ENCODE measurements around the gene SCO1.
"Not testable (repeated sequence)": the region's sequence is repeated elsewhere in the genome, so short reads cannot be mapped to it uniquely, and the experiment has no call there.

SCO1 gene

GRCh38 chr17:10697092-10698081 is at the start of gene SCO1, which contains the start of gene ADPRM:
TSS of gene SCO1 (minus strand) at chr17:10697533. CDS start at chr17:10697507, 26 bp downstream.
TSS of gene ADPRM (plus strand) at chr17:10697594. CDS start at chr17:10704927, 7,333 bp downstream.
- peak; percentile 91 for DNase-seq

- DNase-seq, result no peak
Observed at GRCh38 chr17:10745231-10745630, 47.9 kb upstream of the SCO1 start.

DNA sequence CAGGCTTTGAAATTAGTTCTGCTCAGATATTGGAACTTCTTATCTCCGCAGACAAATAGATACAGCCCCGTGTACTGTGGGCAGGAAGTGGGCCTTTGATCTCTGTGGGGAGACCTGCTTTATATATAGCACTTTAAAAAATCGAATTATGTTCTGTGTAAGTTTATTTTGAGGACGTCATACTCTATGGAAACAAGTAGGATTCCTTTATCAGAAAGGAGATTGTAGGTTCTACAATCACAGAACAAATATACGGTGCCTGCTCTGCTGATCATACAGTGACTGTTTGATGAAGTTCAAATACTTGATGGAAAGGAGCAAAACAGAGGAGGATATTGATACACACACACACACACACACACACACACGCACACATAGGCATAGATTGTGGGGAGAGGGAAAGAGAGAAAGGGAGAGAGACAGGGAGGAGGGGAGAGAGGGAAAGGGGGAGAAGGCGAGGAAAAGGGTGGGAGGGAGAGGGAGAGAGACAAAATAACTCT is 47.2 kb upstream of the SCO1 start:
- DNase-seq, result no peak

- no peak for DNase-seq
Observed at GRCh38 chr17:10743316-10744009, 46.1 kb upstream of the SCO1 start.

DNA sequence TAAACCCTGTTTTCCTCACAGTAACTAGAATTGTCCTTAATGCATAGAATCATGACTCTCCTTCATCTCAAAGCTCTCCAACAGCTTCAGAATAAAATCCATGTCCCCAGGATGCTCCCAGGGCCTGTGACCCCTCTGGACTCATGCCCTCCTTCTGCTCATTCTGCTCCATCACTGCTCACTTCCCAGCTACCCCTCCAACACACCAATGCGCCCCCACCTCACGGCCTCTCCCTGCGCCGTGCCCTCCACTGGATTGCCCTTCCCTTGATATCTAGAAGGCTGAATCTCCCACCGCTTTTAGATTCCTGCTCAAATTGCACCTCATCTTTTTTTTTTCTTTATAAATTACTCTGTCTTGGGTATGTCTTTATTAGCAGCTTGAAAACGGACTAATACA is 45.1 kb upstream of the SCO1 start:
- no peak for DNase-seq

- DNase-seq, result no peak
Observed at GRCh38 chr17:10741416-10742135, 44.2 kb upstream of the SCO1 start.

- DNase-seq, result no peak
Observed at GRCh38 chr17:10739386-10739785, 42.1 kb upstream of the SCO1 start.

DNA sequence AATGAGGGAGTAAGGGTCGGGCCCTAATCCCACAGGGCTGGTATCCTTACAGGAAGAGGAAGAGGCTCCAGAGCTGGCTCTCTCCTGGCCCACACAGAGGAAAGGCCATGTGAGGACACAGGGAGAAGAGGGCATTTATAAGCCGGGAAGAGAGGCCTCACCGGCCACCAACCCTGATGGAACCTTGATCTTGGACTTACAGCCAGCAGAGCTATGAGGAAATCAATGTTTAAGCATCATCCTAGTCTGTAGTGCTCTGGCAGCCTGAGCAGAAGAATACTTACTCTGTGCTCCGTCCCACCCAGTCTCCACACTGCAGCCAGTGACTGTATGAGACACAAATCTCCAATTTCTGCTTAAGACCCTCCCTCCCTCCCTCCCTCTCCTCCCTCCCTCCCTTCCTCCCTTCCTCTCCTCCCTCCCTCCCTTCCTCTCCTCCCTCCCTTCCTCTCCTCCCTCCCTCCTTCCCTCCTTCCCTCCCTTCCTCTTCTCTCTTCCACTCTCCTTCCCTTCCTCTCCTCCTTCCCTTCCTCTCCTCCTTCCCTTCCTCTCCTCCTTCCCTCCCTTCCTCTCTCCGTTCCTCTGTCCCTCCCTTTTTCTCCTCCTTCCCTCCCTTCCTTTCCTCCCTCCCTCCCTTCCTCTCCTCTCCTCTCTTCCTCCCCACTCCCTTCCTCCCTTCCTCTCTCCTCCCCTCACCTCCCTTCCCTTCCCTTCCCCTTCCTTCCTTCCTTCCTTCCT is 41.4 kb upstream of the SCO1 start:
- no peak for DNase-seq

GRCh38 chr17:10737736-10738135 is 40.4 kb upstream of the SCO1 start:
- DNase-seq, result no peak

GRCh38 chr17:10737168-10737622 is 39.9 kb upstream of the SCO1 start:
- DNase-seq, result peak; percentile 35

GRCh38 chr17:10735821-10736220 is 38.5 kb upstream of the SCO1 start:
- no peak for DNase-seq

- DNase-seq, result no peak
Observed at GRCh38 chr17:10735251-10735650, 37.9 kb upstream of the SCO1 start.

GRCh38 chr17:10733666-10734065 is 36.3 kb upstream of the SCO1 start:
- DNase-seq, result no peak

GRCh38 chr17:10732121-10732520 is 34.8 kb upstream of the SCO1 start:
- DNase-seq, result not testable (repeated sequence)

DNA sequence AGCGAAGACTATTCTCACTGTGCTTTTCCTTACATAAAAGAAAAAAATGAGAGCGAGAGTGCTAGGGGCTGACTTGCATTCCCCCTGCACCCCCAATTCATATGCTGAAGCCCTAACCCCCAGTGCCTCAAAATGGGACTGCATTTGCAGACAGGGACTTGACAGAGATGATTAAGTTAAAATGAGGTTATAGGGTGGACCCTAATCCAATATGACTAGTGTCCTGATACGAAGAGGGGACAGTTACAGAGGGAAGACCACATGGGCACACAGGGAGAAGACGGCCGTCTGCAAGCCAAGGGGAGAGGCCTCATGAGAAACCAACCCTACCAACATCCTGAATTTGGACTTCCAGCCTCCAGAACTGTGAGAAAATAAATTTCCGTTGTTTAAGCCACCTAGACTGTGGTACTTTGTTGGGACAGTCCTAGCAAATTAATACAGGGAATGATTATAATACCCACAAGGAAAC is 34.1 kb upstream of the SCO1 start:
- DNase-seq, result no peak

DNA sequence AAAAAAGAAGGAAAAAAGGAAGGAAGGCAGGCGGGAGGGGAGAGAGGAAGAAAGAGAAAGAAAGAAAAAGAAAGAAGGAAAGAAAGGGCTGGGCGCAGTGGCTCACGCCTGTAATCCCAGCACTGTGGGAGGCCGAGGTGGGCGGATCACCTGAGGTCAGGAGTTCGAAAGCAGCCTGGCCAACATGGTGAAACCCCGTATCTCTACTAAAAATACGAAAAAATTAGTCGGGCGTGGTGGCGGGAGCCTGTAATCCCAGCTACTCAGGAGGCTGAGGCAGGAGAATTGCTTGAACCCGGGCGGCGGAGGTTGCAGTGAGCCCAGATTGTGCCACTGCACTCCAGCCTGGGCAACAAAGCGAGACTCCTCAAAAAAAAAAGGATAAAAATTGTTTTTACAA is 32.9 kb upstream of the SCO1 start:
- DNase-seq, result not testable (repeated sequence)

DNA sequence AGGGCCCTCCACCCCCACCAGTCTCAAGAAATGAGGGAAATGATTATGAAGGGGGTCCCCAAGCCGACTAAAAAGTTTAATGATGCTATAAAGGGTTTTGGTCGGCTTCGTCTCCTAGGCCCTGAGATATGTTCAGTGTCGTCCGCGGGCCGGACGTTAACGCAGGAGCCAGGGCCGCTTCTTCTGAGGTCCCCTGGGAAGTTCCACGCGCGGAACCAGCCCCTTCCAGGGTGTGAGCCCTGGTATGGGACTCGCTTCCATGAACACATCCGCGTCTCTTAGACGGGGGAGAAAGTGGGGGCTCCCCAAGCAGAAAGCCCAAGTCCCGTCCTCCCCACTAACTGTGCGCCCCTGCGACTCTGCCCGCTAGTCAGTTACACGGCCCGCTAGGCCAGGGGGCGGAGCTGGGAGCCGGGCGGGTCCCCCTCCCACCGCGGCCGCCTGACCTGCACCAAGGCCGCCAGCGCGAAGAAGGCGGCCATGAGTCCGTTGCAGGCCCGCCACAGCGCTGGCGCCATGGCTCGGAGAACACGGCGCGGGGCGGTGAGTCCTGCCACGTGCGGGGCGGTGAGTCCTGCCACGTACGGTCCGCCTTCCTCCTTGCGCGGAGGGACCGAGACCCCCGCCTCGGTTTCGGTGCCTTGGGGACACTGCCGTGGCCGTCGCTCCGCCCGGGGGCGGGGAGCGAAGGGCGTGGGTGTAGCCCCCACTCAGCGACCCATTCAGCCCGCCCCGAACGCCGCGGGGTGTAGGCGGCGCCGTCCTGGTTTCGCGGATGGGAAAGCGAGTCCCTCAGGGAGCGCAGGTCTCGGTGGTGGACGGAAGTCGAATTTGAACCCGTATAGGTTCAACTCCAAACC is 32.2 kb upstream of the SCO1 start, which contains the start of gene TMEM220:
Gene TMEM220 (minus strand): TSS at position 690 of the 860 bp plus-strand sequence. CDS start 172 bp downstream, at position 518.
- no peak for DNase-seq

GRCh38 chr17:10728331-10728892 is 31.1 kb upstream of the SCO1 start:
- DNase-seq, result no peak

- no peak for DNase-seq
Observed at GRCh38 chr17:10727192-10727591, 29.9 kb upstream of the SCO1 start.

DNA sequence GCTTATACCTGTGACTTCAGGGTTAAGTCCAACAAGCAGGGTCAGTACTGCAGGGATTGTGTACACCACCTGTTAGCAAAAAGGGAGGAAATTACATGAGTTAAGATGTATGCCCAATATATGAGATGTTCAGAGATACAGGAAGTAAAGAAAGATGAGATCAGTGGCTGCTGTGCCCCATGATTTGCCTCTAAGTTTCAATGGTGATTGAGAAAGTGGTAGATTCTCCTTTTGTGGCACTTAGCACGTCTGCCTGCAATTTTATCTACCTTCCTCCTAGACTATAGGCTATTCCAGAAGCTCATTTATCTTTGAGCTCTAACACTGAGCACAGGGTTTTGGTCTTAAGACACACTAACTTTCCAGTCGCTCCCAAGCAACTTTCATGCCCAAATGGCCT is 28.9 kb upstream of the SCO1 start:
- no peak for DNase-seq
